Mucosa of rectum (tissue), 2 donors: ENCODE measurements around the gene MB21D2.

Experiments
- H3K27ac ChIP-seq, 2 donors: one replicate each; pipeline ENCODE4 v1.7.0; 2013; ENCODE audit warnings: inconsistent platforms in 2 of 2, low read depth in 2 of 2, low read length in 2 of 2
- H3K27me3 ChIP-seq, 2 donors: one replicate each; pipeline ENCODE4 v1.7.0; 2013; ENCODE audit warnings: low read length in 2 of 2; ENCODE audit not compliant: control insufficient read depth in 2 of 2, insufficient read depth in 2 of 2
- H3K36me3 ChIP-seq, 2 donors: one replicate each; pipeline ENCODE4 v1.7.0; 2013; ENCODE audit warnings: low read length in 2 of 2; ENCODE audit not compliant: control insufficient read depth in 2 of 2, insufficient read depth in 2 of 2
- H3K4me1 ChIP-seq, 2 donors: one replicate each; pipeline ENCODE4 v1.7.0; 2013; ENCODE audit warnings: low read length in 2 of 2, mild to moderate bottlenecking in 1 of 2; ENCODE audit not compliant: control insufficient read depth in 2 of 2, insufficient read depth in 2 of 2
- H3K4me3 ChIP-seq, 2 donors: one replicate each; pipeline ENCODE4 v1.7.0; 2013; ENCODE audit warnings: low read length in 2 of 2
- H3K9ac ChIP-seq, 2 donors: one replicate each; pipeline ENCODE4 v1.7.0; 2013; ENCODE audit warnings: low read length in 2 of 2, low read depth in 1 of 2, mild to moderate bottlenecking in 1 of 2
- H3K9me3 ChIP-seq, 2 donors: one replicate each; pipeline ENCODE4 v1.7.0; 2013; ENCODE audit warnings: low read length in 2 of 2; ENCODE audit not compliant: control insufficient read depth in 2 of 2
- donor health status: healthy.
- donor health status: Normal muscosa, but diverticular disease.

Gene MB21D2

GRCh38 chr3:192896208-192896607, 21.4 kb downstream of the MB21D2 start:
- Histone ChIP-seq H3K36me3 (no peaks in the 10 kb centered on the region), H3K9ac (no peak overlapping the region), H3K4me3 (no peak overlapping the region), H3K27ac (no peak overlapping the region), H3K27me3 (no peaks in the 10 kb centered on the region), H3K4me1 (peaks cover 0 to 6% of the 10 kb centered on the region in 2 donors), H3K9me3 (no peaks in the 10 kb centered on the region)

GRCh38 chr3:192894676-192895075, 23.0 kb downstream of the MB21D2 start:
- no peak overlapping the region for H3K9ac ChIP-seq
- no peak overlapping the region for H3K27ac ChIP-seq
- peaks cover 0 to 6% of the 10 kb centered on the region in 2 donors for H3K4me1 ChIP-seq
- no peaks in the 10 kb centered on the region for H3K27me3 ChIP-seq
- H3K9me3 ChIP-seq = no peaks in the 10 kb centered on the region
- no peaks in the 10 kb centered on the region for H3K36me3 ChIP-seq
- no peak overlapping the region for H3K4me3 ChIP-seq

- no peaks in the 10 kb centered on the region for H3K9me3 ChIP-seq
- peak overlapping the region; percentile 14 to 17 for H3K27ac ChIP-seq
- no peaks in the 10 kb centered on the region for H3K27me3 ChIP-seq
- no peak overlapping the region for H3K4me3 ChIP-seq
- H3K9ac ChIP-seq = no peak overlapping the region
- no peaks in the 10 kb centered on the region for H3K36me3 ChIP-seq
- H3K4me1 ChIP-seq = peaks cover 0 to 9% of the 10 kb centered on the region in 2 donors
Measured at GRCh38 chr3:192892981-192893700, 24.5 kb downstream of the MB21D2 start.

DNA sequence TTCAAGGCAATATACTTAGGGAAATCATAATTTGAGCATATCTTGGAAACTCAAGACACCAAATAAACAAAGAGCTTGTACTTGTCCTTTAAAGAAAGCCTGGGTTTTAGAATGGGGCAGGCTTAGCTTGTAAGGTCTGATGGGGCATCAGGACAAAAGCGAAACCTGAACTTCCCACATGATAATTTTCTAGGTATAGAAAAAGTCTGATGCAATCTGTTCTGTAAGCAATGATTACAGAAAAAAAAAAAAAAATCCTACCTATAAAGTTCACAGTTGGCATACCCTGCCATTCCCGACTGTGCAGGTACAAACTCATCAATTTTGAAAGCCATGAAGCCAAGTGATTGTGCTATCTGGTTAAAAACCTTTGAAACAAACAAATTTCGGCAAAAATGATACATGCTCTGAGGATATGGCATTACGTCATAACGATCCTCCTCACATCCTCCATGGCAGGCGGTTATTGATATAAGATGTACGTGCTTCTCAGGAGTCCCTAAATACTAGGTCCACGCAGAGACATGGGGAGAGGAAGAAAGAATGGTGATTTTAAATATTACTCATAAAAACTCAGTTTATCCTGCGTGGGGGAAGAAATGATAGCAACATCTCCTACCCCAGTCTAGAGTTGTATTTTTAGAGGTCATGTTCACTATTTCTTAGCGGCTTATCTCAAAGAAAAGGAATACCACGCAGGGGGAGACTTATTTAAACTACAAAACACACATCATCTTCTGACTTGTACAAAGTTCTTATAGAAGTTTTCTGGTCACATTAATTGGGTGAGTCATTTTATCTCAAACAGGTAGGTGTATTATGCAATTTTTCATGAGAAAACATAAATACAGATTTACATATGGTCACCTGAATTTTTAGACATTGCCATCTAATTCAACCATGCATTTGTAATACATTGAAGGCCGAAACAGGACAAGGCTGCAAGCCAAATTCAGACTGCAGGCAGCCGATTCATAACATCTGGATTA, 27.0 kb downstream of the MB21D2 start:
- Histone ChIP-seq H3K4me3 (no peak overlapping the region), H3K27me3 (no peaks in the 10 kb centered on the region), H3K4me1 (peaks cover 0 to 3% of the 10 kb centered on the region in 2 donors), H3K9me3 (no peaks in the 10 kb centered on the region), H3K36me3 (no peaks in the 10 kb centered on the region), H3K27ac (no peak overlapping the region), H3K9ac (no peak overlapping the region)

- H3K9ac ChIP-seq = no peak overlapping the region
- no peaks in the 10 kb centered on the region for H3K36me3 ChIP-seq
- H3K27ac ChIP-seq = no peak overlapping the region
- no peaks in the 10 kb centered on the region for H3K9me3 ChIP-seq
- H3K27me3 ChIP-seq = no peaks in the 10 kb centered on the region
- H3K4me1 ChIP-seq = peaks cover 0 to 3% of the 10 kb centered on the region in 2 donors
- H3K4me3 ChIP-seq = no peak overlapping the region
Measured at GRCh38 chr3:192889679-192890078, 28.0 kb downstream of the MB21D2 start.

- Histone ChIP-seq H3K4me1 (peaks cover 0 to 3% of the 10 kb centered on the region in 2 donors), H3K9ac (no peak overlapping the region), H3K27ac (no peak overlapping the region), H3K36me3 (no peaks in the 10 kb centered on the region), H3K9me3 (no peaks in the 10 kb centered on the region), H3K27me3 (no peaks in the 10 kb centered on the region), H3K4me3 (no peak overlapping the region)
Measured at GRCh38 chr3:192888190-192888589, 29.5 kb downstream of the MB21D2 start.

DNA sequence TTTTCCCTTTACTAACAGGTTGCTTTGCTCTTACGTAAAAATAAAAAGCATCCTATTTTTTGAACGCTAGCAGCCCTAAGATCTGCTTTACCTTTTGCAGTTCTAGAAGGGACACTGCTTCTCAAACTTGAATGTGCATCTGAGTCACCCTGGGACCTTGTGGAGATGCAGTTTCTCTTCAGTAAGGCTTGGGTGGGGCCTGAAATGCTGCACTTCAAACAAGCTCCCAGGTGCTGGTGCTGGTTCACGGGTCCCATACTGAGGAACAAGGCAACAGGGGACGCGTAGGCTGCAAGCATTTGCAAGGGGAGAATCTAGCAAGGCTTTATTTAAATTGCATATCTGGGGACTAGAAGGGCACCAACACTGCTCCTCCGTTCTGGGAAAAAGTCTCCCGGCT, 30.0 kb downstream of the MB21D2 start:
- Histone ChIP-seq H3K27me3 (no peaks in the 10 kb centered on the region), H3K9me3 (no peaks in the 10 kb centered on the region), H3K36me3 (no peaks in the 10 kb centered on the region), H3K27ac (no peak overlapping the region), H3K9ac (no peak overlapping the region), H3K4me1 (peaks cover 0 to 3% of the 10 kb centered on the region in 2 donors), H3K4me3 (no peak overlapping the region)

DNA sequence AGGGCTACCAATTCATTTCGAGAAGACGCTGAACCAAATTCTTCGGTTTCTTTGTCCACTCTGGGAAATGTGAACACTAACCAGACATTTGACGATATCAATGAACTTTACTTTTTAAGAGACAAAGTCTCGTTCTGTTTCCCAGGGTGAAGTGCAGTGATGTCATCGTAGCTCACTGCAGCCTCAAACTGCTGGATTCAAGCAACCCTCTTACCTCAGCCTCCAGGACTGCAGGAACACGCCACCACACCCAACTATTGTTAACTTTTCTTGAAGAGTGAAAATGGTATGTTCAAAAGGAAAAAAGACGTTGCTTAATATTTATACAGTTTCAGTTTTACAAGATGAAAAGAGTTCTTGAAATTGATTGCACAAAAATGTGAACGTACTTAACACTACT, 30.6 kb downstream of the MB21D2 start:
- Histone ChIP-seq H3K27me3 (no peaks in the 10 kb centered on the region), H3K4me3 (no peak overlapping the region), H3K36me3 (no peaks in the 10 kb centered on the region), H3K9me3 (no peaks in the 10 kb centered on the region), H3K9ac (no peak overlapping the region), H3K27ac (no peak overlapping the region), H3K4me1 (peaks cover 0 to 3% of the 10 kb centered on the region in 2 donors)

- H3K27ac ChIP-seq = no peak overlapping the region
- no peaks in the 10 kb centered on the region for H3K27me3 ChIP-seq
- no peak overlapping the region for H3K9ac ChIP-seq
- H3K9me3 ChIP-seq = no peaks in the 10 kb centered on the region
- no peak overlapping the region for H3K4me3 ChIP-seq
- H3K4me1 ChIP-seq = peaks cover 0 to 3% of the 10 kb centered on the region in 2 donors
- no peaks in the 10 kb centered on the region for H3K36me3 ChIP-seq
Measured at GRCh38 chr3:192884777-192885773, 32.6 kb downstream of the MB21D2 start.
